Left hindlimb (tissue), 1 donor: ENCODE results near the gene LGI2.

Experiments used
- DNase-seq: peaks from one replicate; pipeline ENCODE4 v3.0.0-alpha.2; 2018

The LGI2 gene

DNA sequence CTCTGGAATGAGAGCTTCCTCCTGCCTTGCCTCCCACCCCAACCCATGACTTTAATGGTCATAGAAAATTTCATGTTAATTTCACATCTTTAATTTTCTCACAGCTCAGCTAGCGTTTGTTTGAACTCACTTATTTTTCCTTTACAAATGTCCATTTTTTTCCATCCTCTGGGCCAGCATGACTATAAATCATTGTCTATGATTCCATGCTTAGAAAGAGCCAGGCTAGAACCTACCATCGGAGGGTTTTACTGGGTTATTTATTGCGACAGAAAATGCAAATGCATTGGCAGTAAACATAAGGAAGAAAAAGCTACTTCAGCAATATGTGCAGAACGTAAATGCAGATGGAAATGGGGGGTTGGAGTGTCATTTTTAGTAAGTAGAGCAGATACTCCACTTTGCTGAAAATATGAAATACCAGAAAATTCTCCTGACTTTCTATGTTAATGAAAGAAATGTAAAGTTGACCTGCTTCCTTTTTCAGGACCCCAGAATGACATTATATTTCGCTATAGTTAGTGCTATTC is 37.1 kb downstream of the LGI2 start:
- no peak for DNase-seq

- no peak for DNase-seq
Measured at GRCh38 chr4:24992968-24993367, 37.8 kb downstream of the LGI2 start.

GRCh38 chr4:24991015-24991414 is 39.7 kb downstream of the LGI2 start:
- DNase-seq: no peak

DNA sequence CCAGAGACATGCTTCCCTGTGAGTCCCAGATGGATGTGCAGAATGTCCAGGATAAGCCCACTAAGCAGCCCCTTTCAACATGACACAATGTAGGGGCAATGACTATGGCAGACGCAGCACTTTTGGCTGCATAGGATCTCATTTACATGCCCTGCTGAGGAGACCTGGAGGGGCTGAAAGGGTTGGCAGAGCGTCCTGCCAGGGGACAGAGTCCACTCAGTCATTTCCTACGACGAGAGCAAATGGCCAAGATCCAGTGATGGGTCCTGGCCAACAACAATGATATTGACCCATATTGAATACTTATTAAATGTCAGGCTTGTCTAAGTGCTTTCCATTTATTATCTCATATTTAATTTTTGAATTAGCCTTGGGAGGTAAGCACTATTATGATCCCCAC is 41.4 kb downstream of the LGI2 start:
- DNase-seq: no peak

GRCh38 chr4:24988776-24989175 is 42.0 kb downstream of the LGI2 start:
- DNase-seq: no peak

DNA sequence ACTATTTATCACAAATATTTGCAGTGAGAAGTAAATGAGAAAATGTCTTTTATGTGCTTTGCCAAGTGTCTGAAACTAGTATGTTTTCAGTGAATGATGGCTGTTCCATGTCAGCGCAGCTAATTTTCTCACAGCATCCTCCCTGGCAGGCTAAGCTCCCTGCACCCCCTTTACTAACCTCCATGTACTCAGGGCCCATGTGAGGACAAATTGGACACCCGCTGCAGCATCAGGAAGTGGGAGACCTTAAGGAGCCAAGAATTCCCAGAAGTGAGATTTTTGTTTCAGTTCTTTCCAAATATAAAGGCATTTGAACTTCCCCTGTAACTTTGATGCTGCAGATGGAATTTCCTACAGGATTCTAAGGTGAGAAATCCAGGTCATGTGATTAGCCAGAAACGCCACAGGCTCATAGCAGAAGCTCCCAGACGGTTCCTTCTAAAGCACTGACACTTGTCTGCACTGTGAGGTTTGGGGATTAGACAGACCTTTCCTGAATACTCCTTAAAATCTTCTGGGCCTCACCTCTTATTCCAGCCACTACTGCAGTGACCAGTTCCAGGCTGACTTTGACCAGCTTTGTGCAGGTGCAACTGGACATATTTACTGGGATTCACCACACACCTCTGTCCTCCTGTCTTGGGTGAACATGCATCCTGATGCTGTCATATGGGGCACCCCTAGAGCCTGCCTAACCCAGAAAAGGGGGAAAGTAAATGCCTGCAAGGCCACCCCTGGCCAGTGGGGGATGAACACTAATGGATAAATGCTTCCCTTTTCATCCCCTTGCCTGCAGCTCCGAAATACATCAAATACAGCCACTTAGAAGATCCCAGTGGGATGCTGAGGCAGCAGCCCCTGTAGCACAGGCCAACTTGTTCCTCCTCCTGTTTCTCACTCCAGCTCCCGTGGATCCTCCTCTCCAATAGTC is 45.9 kb downstream of the LGI2 start:
- DNase-seq: no peak

- DNase-seq: no peak
Measured at GRCh38 chr4:24980740-24981139, 50.0 kb downstream of the LGI2 start.

DNA sequence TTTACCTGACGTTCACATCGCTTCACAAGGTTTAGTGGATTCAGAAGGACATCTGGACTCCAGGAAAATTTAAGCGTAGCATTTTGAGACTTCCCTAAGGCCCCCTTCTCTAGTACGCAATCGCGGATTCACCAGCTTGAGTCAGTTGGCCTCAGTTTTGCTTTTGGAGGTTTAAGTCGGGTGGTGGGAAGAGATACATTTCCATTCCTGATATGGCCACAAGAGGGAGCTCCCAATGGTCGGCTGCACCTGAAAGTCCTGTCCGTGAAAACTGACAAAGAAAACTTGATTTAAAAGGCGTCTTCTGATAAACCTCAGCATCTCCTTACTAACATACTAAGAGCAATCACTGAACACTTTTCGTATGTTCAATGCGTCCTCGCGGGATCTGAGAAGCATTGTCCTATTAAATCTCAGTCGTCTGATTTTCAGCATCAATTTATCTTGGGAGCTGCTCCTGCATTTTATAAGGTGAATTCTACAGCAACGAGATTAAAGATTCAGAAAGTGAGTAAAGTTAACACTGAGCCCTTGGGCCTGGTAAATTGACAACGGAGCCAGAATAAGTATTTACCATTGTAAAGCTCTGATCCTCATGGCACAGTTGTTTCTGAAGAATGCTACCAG is 50.6 kb downstream of the LGI2 start:
- peak; percentile 71 for DNase-seq

GRCh38 chr4:24979554-24979953 is 51.2 kb downstream of the LGI2 start:
- peak; percentile 66 for DNase-seq

- no peak for DNase-seq
Measured at GRCh38 chr4:24978291-24979075, 52.3 kb downstream of the LGI2 start.

- DNase-seq: no peak
Measured at GRCh38 chr4:24975510-24975909, 55.2 kb downstream of the LGI2 start.

GRCh38 chr4:24973747-24974601 is 56.8 kb downstream of the LGI2 start:
- DNase-seq: no peak

DNA sequence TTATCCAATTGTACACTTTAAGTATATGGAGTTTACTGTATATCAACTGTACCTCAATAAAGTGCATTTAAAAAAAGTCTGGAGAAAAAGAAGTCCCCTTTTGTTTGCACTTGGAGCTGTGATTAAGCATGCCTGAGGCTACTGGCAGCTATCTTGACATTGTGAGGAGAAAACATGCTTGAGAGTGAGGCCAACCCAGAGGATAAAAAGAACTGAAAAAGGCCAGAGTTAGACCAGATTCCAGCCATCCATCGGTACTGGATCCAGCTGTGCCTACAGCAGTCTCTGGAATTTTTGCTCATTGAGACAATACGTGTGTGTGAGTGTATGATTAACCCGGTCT is 57.4 kb downstream of the LGI2 start:
- DNase-seq: no peak

- DNase-seq: no peak
Measured at GRCh38 chr4:24971192-24971591, 59.6 kb downstream of the LGI2 start.

DNA sequence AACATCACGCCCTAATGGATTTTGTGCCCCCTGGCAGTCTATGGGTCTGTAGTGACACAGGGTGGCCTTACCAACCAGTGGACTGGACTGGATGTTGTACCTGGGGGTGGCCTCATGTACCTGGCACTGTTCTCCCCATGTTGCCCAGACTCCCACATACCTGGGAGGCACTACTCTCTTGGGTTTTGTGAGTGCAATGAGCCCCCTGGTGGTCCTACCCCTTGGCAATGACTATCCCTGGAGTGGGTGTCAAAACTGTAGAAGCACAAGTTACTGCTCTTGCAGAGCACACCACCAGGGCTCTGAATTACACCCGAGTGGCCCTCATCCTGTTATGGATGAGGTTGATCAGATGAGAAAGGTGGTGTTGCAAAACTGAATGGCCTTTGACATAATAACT is 60.1 kb downstream of the LGI2 start:
- no peak for DNase-seq

DNA sequence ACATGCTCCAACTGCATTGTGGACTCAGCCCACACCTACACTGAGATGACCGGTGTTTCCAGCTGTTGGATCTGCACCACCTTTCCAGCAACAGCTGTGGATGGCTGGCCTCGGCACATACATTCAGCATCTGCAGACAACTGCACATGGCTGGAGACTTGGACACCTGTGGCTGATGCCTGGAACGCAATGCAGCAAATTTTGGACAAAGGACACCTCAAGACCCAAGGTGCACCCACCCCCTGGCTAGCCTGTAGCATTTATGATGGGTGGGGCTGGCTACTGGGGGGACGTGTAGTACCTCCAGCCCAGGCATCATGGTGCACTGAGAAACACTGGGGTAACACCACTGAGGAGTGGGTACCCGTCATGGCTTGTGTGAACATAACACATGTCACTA is 60.6 kb downstream of the LGI2 start:
- no peak for DNase-seq

DNA sequence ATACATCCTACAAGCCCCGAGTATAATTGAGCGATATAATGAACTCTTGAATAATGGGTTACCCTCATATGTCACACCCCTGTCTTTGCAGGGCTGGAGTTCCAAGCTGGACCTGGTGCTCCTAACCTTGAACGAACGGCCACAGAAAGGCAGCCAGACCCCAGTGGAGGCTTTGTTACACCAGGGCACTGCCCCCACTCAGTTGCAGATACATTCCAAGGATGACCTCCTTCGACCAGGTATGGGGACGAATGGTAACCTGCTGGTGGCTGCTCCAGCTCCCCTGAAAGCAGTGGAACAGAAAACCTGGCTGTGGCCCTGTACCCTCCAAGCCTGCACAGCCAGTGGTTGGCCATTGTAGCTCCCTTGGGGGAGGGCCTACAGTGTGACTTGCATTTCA is 61.3 kb downstream of the LGI2 start:
- no peak for DNase-seq

DNA sequence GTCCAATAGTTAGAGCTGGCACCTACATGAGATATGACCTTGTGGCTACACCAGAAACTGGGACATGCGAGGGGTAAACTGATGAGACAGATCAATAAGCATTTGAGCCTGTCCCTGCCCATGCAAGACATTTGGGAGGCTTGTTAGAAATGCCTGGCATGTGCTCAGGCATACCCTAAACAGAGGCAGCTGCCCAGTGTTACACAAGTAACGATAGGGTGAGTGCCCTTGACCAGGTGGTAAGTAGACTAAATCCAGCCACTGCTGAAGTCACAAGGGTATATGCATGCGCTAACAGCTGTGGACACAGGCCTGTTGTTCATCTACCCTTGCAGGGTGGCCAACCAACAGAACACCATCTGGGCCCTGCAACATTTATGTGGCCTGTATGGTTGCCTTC is 61.8 kb downstream of the LGI2 start:
- no peak for DNase-seq

DNA sequence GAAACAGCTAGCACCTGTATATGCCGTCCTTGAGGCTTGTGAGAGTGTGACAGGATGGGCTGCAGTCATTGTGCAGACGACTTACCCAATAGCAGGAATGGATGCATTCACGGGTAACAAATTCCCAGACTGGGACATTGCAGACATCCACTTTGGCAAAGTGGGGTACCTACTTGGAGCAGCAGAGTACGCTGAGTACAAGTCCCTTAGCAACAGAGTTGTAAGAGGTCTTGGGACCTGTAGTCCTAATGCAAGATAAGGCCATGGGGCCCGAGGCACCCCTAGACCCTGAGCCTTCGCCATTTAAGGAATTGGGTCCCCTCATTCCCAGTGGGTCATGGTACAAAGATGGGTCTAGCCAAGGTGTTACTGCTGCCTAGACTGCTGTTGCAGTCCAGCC is 62.5 kb downstream of the LGI2 start:
- no peak for DNase-seq

DNA sequence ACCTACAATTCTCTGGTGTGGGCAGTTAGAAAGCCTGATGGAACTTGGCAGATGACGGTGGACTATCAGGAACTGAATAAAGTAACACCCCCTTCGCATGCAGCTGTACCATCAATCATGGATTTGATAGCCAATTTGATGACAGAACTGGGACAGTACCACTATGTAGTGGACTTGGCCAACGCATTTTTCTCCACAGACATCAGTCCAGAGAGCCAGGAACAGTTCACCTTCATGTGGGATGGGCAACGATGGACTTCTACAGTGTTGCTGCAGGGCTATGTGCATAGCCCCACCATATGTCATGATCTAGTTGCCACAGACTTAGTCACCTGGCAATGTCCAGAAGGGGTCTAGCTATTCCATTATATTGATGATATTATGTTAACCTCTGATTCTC is 63.4 kb downstream of the LGI2 start:
- DNase-seq: no peak

DNA sequence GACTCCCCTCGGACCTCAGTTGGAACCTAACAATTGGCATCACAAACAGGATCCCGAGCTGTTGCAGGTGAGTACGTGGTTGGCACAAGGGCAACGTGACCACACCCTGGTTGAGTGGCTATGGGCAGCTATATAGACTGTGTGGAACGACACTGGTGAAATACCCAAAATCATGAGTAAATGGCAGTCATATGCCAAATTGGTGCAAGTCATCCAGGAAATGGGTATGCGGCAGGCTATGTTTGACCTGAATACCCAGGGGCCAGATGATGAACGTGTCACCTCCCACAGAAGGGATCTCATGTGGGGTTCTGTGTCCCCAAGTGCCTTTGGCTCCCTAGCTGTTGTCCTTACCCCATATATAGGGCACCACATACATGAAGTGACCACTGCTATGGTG is 64.7 kb downstream of the LGI2 start:
- no peak for DNase-seq

DNA sequence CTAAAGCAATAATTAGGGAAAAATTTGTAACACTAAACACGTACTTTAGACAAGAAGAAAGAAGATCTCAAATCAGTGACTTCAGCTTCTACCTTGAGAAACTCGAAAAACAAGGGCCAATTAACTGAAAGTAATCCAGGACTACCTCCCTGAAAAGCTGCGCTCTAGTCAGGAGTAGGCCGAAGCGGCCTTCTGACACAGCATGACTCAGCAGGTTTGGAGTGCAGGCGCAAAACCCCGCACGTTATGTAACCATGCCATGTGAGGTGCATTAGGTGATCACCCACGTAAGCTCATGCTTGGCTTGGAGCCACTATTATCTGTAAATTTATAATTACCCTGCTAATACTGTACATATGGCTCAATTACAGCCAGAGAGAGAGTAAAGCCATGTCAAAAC is 65.1 kb downstream of the LGI2 start:
- no peak for DNase-seq

DNA sequence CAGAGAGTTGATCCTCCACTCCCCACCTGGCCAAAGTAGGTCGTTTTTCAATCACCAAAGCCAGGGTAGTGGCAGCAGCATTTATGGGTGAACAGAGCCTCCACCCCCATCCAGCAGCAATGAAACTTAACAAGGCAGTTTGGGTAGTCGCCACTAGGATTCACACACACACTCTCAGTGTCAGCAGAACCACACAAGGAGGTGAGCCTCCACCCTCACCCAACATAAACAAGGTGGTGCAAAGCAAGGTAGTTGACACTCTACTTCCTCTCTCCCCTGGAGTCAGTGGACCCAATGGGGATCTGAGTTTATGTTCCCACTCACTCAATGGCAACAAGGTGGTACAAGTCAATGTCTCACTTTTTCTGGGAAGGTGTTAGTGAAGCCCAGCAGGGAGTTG is 67.5 kb downstream of the LGI2 start:
- no peak for DNase-seq
